HEK293 (cell line): Measurements from ENCODE around the gene CEP85L.

Experiments
- CTCF ChIA-PET: fragments of 350-600 bp; formaldehyde crosslinking; extraction: SDS; loops from one replicate; lab custom pipeline; 2021; ENCODE audit warnings: antibody characterized with exemption; lab: Yijun Ruan, JAX
- POLR2A ChIA-PET: fragments of 300-600 bp; formaldehyde crosslinking; extraction: SDS; loops from one replicate; lab custom pipeline; 2020; ENCODE audit warnings: antibody characterized with exemption, inconsistent platforms; lab: Yijun Ruan, JAX
- H3K27ac ChIP-seq: fragments of 200-500 bp; sonication (Bioruptor generic); 2 replicates; pipeline ENCODE4 v1.5.1; 2014; ENCODE audit warnings: low read depth, low read length, control low read depth, inconsistent platforms; ENCODE audit errors: extremely low read depth
- H3K36me3 ChIP-seq, 2 experiments: fragments of 200-500 bp in 1 of 2; sonication (Bioruptor generic) in 1 of 2; 1 replicate in 1 of 2; 2 replicates in 1 of 2; pipeline ENCODE4 v1.5.1; 2014 to 2017; ENCODE audit warnings: inconsistent platforms in 2 of 2, low read length in 2 of 2; ENCODE audit not compliant: control insufficient read depth in 2 of 2, insufficient read depth in 1 of 2
- H3K4me1 ChIP-seq: fragments of 200-500 bp; sonication (Bioruptor generic); 2 replicates; pipeline ENCODE4 v1.5.1; 2014; ENCODE audit warnings: mild to moderate bottlenecking, low read length, inconsistent platforms; ENCODE audit not compliant: control insufficient read depth, insufficient read depth
- H3K4me3 ChIP-seq: 2 replicates; pipeline ENCODE4 v1.5.1; 2011; ENCODE audit warnings: low read depth, mild to moderate bottlenecking, control low read depth, low read length, moderate library complexity
- H3K9me3 ChIP-seq: fragments of 200-500 bp; sonication (Bioruptor generic); 2 replicates; pipeline ENCODE4 v1.5.1; 2014; ENCODE audit warnings: low read depth, low read length, inconsistent platforms; ENCODE audit not compliant: control insufficient read depth, insufficient read depth
- CTCF ChIP-seq: fragments of 450-650 bp; formaldehyde crosslinking; IDR thresholded peaks from 2 replicates; pipeline ENCODE4 v1.5.1; 2016; ENCODE audit warnings: missing biosample characterization, missing genetic modification characterization
- IKZF3 ChIP-seq: fragments of 450-650 bp; IDR thresholded peaks from 2 replicates; pipeline ENCODE4 v1.5.0; 2018; ENCODE audit warnings: missing biosample characterization, mild to moderate bottlenecking, missing genetic modification characterization, moderate library complexity
- PRDM1 ChIP-seq: fragments of 450-650 bp; formaldehyde crosslinking; IDR thresholded peaks from 2 replicates; pipeline ENCODE4; 2016; ENCODE audit warnings: missing biosample characterization, missing genetic modification characterization
- PRDM10 ChIP-seq: fragments of 450-650 bp; formaldehyde crosslinking; IDR thresholded peaks from 2 replicates; pipeline ENCODE4 v1.5.1; 2016; ENCODE audit warnings: missing biosample characterization, missing genetic modification characterization
- SCRT2 ChIP-seq: fragments of 450-650 bp; formaldehyde crosslinking; IDR thresholded peaks from 2 replicates; pipeline ENCODE4 v1.5.1; 2016; ENCODE audit warnings: missing biosample characterization, missing genetic modification characterization
- ZBTB21 ChIP-seq: fragments of 450-650 bp; formaldehyde crosslinking; IDR thresholded peaks from 2 replicates; pipeline ENCODE4 v1.5.1; 2017; ENCODE audit warnings: missing biosample characterization, missing genetic modification characterization
- ZFP37 ChIP-seq: fragments of 450-650 bp; formaldehyde crosslinking; IDR thresholded peaks from 2 replicates; pipeline ENCODE4 v1.5.1; 2016; ENCODE audit warnings: missing biosample characterization, missing genetic modification characterization
- ZNF518A ChIP-seq: fragments of 450-650 bp; formaldehyde crosslinking; conservative IDR thresholded peaks from 2 replicates; pipeline ENCODE4 v1.5.1; 2016; ENCODE audit warnings: low read depth, missing biosample characterization, missing genetic modification characterization
- ZNF544 ChIP-seq: fragments of 450-650 bp; formaldehyde crosslinking; IDR thresholded peaks from 2 replicates; pipeline ENCODE4 v1.5.0; 2017; ENCODE audit warnings: missing biosample characterization, missing genetic modification characterization
- ZNF571 ChIP-seq: fragments of 450-650 bp; formaldehyde crosslinking; IDR thresholded peaks from 2 replicates; pipeline ENCODE4 v1.5.0; 2017; ENCODE audit warnings: missing biosample characterization, missing genetic modification characterization
- ZNF621 ChIP-seq: fragments of 450-650 bp; formaldehyde crosslinking; IDR thresholded peaks from 2 replicates; pipeline ENCODE4 v1.5.1; 2017; ENCODE audit warnings: missing biosample characterization, missing genetic modification characterization
- ZNF629 ChIP-seq: fragments of 450-650 bp; formaldehyde crosslinking; IDR thresholded peaks from 2 replicates; pipeline ENCODE4 v1.5.1; 2017; ENCODE audit warnings: missing biosample characterization, missing genetic modification characterization
- ZNF776 ChIP-seq: fragments of 450-650 bp; formaldehyde crosslinking; IDR thresholded peaks from 2 replicates; pipeline ENCODE4 v1.5.0; 2017; ENCODE audit warnings: missing biosample characterization, missing genetic modification characterization, borderline replicate concordance
- ZSCAN4 ChIP-seq: fragments of 450-650 bp; formaldehyde crosslinking; IDR thresholded peaks from 2 replicates; pipeline ENCODE4 v1.5.1; 2017; ENCODE audit warnings: missing biosample characterization, missing genetic modification characterization

Gene CEP85L

GRCh38 chr6:118651282-118652050 lies at the start of gene CEP85L (continued):
- TF ChIP-seq ZFP37 (tag by site-specific recombination) (peak; percentile 44; the same call in 1 of the 2 replicates), ZNF571 (tag by site-specific recombination) (no peak), ZNF776 (tag by site-specific recombination) (no peak), CTCF (tag by site-specific recombination) (peak; percentile 55), SCRT2 (no peak), ZNF518A (tag by site-specific recombination) (no peak), ZNF544 (tag by site-specific recombination) (no peak), PRDM10 (tag by site-specific recombination) (peak; percentile 34; the same call in 1 of the 2 replicates), PRDM1 (tag by site-specific recombination) (no peak), IKZF3 (peak; percentile 70), ZBTB21 (tag by site-specific recombination) (peak; percentile 40; the same call in 1 of the 2 replicates), ZSCAN4 (tag by site-specific recombination) (no peak), ZNF629 (tag by site-specific recombination) (peak; percentile 74)

GRCh38 chr6:118700531-118700930 lies 49.1 kb upstream of the CEP85L start:
- no peaks in the 10 kb centered on the region for H3K9me3 ChIP-seq
- TF ChIP-seq ZNF621 = no peak
- TF ChIP-seq PRDM1 (tag by site-specific recombination) = 0 out of 2 replicates have a peak, but pooled peaks have one; percentile 21
- no peaks in the 10 kb centered on the region for H3K36me3 ChIP-seq
- no peak overlapping the region for H3K4me3 ChIP-seq
- CTCF ChIA-PET = no interaction called here
- no peak overlapping the region for H3K27ac ChIP-seq
- POLR2A ChIA-PET = no interaction called here
- H3K4me1 ChIP-seq = no peaks in the 10 kb centered on the region
